ENCODE measurements around the gene ERC2.

Gene ERC2

GRCh38 chr3:55766753-55767152 is 701.5 kb downstream of the ERC2 start:
- DNase-seq (ENCODE audit: low read depth in 2 of 2, low spot score in 1 of 2) = no peak

DNA sequence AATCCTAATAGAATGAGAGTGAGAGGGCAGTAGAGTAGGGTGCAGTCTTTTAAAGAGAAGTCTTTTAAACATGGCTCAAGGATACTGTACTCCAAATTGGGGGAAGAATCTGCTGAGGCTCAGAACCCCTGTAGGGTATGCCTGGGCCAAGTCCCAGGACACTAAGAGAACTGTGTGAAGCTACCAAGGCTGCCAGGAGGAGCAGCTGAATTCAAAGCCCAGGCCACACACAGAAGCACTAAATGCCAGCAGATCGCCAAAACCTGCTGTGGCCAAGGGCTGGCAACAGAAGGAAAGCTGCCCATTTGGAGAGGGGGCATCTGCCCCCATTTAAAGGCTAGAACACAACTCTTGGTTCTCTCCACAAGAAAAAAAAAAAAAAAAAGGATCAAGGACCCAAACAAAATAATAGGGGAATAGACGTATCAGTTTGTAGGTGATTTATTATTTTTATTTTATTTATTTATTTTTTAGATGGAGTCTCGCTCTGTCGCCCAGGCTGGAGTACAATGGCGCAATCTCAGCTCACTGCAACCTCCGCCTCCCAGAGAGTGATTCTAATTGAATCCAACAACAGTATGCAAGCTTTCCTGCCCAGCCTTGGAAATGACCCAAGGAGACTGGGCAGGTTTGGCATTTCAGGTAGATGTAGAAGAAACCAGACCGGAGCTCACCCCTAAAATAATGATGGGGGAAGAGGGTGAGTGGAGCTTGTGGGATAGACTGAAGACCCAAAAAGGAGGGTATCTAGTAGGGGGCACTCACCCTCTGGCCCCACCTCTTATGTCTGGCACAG is 702.2 kb downstream of the ERC2 start:
- no peak for DNase-seq (ENCODE audit: low read depth in 2 of 2, low spot score in 1 of 2)

DNA sequence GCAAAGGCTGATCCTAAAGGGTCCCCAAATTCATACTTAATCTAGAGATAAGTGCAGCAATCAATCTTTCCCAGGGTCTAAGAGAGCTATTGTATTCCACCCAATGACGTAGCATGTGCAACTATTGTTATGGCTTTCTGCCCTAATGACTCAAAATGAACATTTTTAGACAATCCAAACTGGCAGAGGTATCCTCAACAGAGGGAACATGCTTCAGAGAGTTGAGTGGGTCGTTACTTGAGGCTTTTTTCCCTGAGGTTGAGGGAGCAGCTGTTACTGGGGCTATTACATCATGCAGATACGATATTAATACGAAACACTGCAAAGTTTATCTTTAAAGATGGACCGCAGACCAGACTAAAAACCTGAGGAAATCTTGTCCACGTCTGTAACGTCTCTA is 702.9 kb downstream of the ERC2 start:
- DNase-seq (ENCODE audit: low read depth in 2 of 2, low spot score in 1 of 2) = no peak

- DNase-seq (ENCODE audit: low read depth in 2 of 2, low spot score in 1 of 2) = no peak
Observed at GRCh38 chr3:55756976-55757375, 711.3 kb downstream of the ERC2 start.

DNA sequence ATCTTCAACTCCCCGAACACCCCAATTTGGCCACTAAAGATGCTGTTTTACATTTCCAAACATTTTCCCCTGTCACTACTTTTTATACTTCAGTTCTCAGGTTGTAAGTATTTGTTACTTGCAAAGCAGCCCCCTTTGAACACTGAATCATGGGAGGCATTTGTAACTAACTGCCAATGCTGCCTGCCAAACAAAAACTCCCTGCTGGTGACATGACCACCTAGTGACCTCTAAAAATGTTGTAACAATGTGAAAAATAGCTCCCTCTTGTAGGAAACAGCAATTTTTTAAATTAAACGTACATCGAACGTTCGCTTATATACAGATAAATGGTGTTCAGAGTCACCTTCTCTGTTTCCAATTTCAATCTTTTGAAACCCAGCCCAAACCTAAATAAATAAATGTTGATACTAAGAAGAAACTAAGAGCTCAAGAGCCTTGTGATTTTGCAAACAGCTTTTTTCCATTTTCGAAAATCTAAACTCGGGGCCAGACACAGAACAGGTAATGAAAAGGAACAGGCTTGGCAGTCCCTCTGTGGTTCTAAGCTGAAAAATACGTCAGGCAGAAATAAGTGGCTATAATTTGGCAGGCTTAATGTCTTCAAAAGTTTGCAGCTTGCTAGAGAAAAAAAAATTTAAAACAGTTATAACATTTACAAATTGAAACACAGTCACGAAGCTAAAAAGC is 712.6 kb downstream of the ERC2 start:
- DNase-seq (ENCODE audit: low read depth in 2 of 2, low spot score in 1 of 2) = no peak

- DNase-seq (ENCODE audit: low read depth in 2 of 2, low spot score in 1 of 2) = no peak
Observed at GRCh38 chr3:55752911-55753310, 715.4 kb downstream of the ERC2 start.

- DNase-seq (ENCODE audit: low read depth in 2 of 2, low spot score in 1 of 2) = no peak
Observed at GRCh38 chr3:55751730-55752129, 716.5 kb downstream of the ERC2 start.

GRCh38 chr3:55750525-55750924 is 717.7 kb downstream of the ERC2 start:
- no peak for DNase-seq (ENCODE audit: low read depth in 2 of 2, low spot score in 1 of 2)

DNA sequence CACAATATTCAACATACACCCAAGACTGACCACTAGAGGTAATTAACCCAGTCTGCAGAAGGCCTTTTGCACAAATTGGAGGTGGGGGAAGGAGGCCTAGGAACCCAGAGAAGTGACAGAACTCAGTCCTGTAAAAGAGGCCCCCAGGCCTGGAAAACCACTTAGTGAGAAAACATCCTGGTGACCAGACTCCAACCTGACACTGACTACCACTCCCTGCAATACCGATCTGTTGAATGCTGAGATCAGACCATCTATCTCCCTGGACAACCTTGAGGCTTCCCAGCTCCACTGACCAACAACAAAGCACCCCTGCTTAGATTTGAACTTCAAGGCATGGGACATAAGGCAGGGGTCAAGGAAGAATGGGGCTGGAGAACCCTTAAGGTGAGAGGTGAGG is 719.2 kb downstream of the ERC2 start:
- DNase-seq (ENCODE audit: low read depth in 2 of 2, low spot score in 1 of 2) = no peak

GRCh38 chr3:55746808-55747413 is 721.4 kb downstream of the ERC2 start:
- DNase-seq (ENCODE audit: low read depth in 2 of 2, low spot score in 1 of 2) = no peak

- DNase-seq (ENCODE audit: low read depth in 2 of 2, low spot score in 1 of 2) = no peak
Observed at GRCh38 chr3:55742832-55743136, 725.5 kb downstream of the ERC2 start.

DNA sequence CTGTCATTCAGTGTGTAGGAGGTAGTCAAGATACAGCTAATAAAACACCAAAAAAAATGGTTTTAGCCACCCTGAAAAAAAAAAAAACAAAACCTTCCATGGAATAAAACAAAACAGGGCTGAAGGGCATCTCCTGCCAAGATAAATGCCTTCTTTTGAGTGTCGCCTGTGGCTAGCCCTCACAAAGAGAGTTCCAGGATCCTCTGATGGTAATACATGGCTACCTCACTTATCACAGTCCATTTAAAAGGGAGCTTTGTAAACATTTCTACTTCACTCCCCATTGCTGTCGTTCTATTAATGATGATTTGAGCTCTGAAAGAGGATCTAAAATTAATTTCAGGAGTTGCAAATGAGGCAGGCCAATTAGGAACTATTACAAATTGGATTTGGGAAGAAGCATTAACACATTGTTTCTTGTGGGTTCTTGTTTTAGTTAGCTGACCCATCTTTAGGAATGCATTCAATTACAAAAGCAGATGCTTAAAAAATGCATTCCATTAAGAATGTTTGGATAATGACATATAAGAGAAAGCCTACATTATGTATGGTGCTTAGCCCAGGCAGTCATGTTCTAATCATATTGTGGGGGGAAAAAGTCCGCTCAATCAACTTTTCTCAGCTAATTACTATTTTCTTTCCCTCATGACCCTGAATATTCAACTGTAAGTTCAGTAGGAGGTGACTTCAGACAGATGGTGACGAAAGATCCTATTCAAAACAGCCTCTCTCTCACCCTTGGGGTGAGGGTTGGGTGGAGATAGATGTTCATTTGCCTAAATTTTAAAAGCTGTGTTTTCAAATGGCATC is 726.0 kb downstream of the ERC2 start:
- DNase-seq (ENCODE audit: low read depth in 2 of 2, low spot score in 1 of 2) = no peak

DNA sequence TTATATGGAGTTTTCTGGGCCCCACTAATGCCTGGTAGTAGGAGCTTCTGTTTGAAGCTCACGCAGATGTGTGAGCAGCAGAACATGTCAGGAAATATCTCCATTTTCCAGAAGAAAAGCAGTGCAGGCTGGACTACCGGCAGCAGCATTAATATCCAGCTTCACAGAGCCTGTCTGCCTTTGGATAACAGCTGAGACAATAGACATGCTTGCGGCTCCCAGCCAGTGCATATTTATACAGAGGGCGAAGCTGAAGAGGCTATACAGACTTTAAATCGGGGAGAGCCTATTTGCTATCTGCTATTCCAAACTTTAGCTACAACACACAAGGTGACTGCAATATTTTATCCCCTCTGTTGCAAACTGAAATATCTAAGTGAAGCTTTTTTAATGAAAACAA is 731.1 kb downstream of the ERC2 start:
- no peak for DNase-seq (ENCODE audit: low read depth in 2 of 2, low spot score in 1 of 2)

DNA sequence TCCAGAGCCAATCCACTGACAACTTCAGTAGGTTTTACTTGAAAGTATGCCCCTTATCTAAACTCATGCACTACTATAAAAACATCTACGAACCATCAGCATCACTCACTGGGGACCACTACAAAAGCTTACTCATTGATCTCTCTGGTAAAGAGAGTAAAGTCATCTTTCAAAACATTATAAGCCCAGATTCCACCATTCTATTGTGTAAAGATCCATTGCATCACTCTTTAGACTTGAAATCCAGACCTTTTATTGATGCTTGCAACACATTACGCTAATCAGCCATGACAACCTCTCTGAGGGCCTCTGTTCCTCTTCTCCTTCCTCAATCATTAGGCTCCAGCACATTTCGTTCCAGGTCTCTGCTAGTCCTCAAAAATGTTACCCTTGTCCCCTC is 732.3 kb downstream of the ERC2 start:
- no peak for DNase-seq (ENCODE audit: low read depth in 2 of 2, low spot score in 1 of 2)

DNA sequence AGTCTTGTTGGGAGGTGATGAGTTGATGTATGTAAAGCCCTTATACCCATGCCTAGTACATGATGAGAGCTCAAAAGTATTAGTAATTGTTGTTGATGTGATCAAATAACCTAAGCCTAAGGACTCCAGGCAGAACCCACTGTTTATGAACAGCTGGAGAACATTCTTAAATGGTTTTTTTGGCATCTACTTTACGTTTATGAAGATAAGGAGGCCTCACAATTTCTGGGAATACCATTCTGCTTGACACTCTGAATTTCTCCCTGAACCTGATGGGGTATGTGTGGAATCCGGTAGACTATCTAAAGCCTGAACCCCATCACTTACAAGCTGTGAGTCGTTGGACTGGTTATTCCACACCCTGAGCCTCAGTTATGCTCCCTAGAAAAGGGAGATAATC is 736.5 kb downstream of the ERC2 start:
- no peak for DNase-seq (ENCODE audit: low read depth in 2 of 2, low spot score in 1 of 2)

- DNase-seq (ENCODE audit: low read depth in 2 of 2, low spot score in 1 of 2) = no peak
Observed at GRCh38 chr3:55729546-55729945, 738.7 kb downstream of the ERC2 start.

DNA sequence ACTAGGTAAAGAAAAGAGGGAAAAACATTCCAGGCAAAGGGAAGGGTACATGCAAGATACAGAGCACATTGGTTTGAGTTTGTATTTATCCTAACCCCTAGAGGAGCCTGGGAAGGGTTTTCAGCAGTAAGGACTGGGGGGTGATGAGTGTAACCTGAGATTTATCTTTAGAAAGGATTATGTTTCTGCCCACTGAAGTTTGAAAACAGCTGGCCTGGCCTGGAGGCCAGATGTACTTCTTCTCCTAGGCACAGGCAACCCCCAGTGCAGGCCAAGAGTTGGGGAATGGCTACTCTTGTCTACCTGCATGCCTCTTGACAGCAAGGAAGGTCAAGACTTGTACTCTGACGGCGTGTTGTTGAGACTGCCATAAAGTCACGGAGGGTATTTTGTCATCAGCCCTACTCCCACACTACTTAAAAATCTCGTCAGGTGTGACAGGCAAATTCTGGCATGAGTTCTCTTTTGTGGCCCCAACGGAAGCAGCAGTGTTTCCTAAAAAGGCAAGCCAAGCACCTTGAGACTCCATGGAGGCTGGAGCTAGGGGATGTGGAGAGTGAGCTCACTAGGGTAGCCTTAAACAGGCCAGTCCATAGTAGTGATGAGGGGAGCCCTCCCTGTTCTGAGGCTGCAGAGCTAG is 739.7 kb downstream of the ERC2 start:
- no peak for DNase-seq (ENCODE audit: low read depth in 2 of 2, low spot score in 1 of 2)

GRCh38 chr3:55726501-55726775 is 741.8 kb downstream of the ERC2 start:
- no peak for DNase-seq (ENCODE audit: low read depth in 2 of 2, low spot score in 1 of 2)

GRCh38 chr3:55725681-55726500 is 742.4 kb downstream of the ERC2 start:
- no peak for DNase-seq (ENCODE audit: low read depth in 2 of 2, low spot score in 1 of 2)

- DNase-seq (ENCODE audit: low read depth in 2 of 2, low spot score in 1 of 2) = no peak
Observed at GRCh38 chr3:55724821-55725220, 743.4 kb downstream of the ERC2 start.

DNA sequence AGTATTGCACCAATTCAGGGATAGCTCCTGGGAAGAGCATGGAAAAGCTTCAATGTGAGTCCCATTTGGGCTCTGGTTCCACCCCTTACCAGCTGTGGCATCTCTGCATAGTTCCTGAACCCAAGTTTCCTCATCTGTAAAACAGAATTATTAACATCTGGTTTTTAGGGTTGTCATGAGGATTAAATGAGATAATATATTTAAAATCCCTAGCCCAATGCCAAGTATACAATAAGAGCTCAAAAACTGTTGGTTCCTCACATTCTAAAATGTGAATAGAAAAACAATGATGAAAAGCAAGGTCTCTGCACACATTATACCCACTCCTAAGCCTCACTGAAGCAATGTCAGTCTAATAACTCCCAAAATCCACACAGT is 743.9 kb downstream of the ERC2 start:
- DNase-seq (ENCODE audit: low read depth in 2 of 2, low spot score in 1 of 2) = no peak

All from stimulated activated CD8-positive, alpha-beta memory T cell treated with anti-CD3 and anti-CD28 coated beads, Interleukin-4, amount 100 ng/mL, for 4 hours (primary cell).